Measurements from ENCODE around the gene CDKN2AIPNL. TPM values are rescaled to one million over a fixed set of nuclear protein-coding genes. Genes with fewer than 3 reads are reported as not detected.

The CDKN2AIPNL gene, protein sequence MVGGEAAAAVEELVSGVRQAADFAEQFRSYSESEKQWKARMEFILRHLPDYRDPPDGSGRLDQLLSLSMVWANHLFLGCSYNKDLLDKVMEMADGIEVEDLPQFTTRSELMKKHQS
- 10 to 100 TPM; 12.8 to 15.5 TPM for total RNA-seq
- polyA plus RNA-seq (2013, experiment 1 of 2), result 20.0 TPM
- 18.2 TPM for polyA plus RNA-seq (2013, experiment 2 of 2)
- 7.4 to 42.4 (median 12.5) reads per million in 172 experiments for total RNA-seq

DNA sequence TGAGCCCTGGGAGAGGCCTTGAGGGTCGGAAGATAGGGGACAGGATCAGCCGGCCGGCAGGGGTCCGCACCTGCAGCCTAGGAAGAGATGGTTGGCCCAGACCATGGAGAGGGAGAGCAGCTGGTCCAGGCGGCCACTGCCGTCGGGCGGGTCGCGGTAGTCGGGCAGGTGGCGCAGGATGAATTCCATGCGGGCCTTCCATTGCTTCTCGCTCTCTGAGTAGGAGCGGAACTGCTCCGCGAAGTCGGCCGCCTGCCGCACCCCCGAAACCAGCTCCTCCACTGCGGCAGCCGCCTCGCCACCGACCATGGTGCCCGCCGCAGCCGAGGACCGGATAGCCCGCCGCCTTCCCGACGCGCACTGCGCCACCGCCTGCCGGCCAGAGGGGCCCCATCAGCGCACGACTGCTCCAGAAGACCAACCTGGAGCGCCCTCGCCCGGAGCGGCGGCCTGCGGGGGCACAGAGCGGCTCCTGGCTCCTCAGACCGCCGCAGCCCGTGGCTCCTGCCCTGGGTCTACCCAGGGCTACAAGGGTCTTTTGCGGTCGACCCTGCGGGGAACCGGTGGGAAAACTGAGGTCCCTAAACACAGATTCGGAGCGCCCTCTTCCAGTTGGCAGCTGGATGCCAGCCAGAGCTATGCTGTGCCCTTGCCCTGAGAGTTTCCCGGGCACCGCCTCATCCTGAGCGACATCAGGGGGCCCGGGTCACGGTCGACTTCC lies at the start of gene CDKN2AIPNL:
Gene CDKN2AIPNL, minus strand, starts transcription at position 336 of the 721 bp plus-strand sequence. Its CDS starts 27 bp downstream, at position 309.
- Mint-ChIP-seq H3K4me1 (ENCODE audit: low read depth) (peaks cover 42% of the 10 kb centered on the region), H3K9me3 (no peaks in the 10 kb centered on the region), H3K36me3 (ENCODE audit: low read depth) (peaks cover 8% of the 10 kb centered on the region), H3K4me3 (peak within 1 kb of the TSS; percentile 87), H3K27me3 (no peaks in the 10 kb centered on the region), H3K27ac (peak within 1 kb of the TSS; percentile 81)
- ATAC-seq (ENCODE audit: poor library complexity) (peak; percentile 99), DNase-seq (peak; percentile 84 to 94 (median 90))
- Histone ChIP-seq H3K4me3 (ENCODE audit: low read length) (peak within 1 kb of the TSS; percentile 81), H3K27ac (ENCODE audit: low read depth in 1 of 2, low read length in 2 of 2) (peak within 1 kb of the TSS; percentile 53 to 64), H3K27me3 (ENCODE audit: control insufficient read depth in 1 of 2, insufficient read depth in 2 of 2, low read length in 2 of 2) (no peaks in the 10 kb centered on the region), H3K9me3 (ENCODE audit: control insufficient read depth in 1 of 2, insufficient read depth in 1 of 2, low read length in 2 of 2) (no peaks in the 10 kb centered on the region), H3K36me3 (ENCODE audit: insufficient read depth, low read length) (peaks cover 3% of the 10 kb centered on the region), H3K4me1 (ENCODE audit: insufficient read depth, low read length) (peaks cover 25% of the 10 kb centered on the region)
- POLR2A ChIA-PET, result interaction anchor here (0.6 to 9.5 kb wide), 22 partner anchors 10 to 408 kb away, joined by 3 to 164 read pairs (median 4); partner anchors contain the start of genes CDKL3, JADE2, PPP2CA and SKP1
- TF ChIP-seq CTCF (IDR thresholded peaks at IDR 0.05), result peak; percentile 79
- intact Hi-C loops (cut with DNase I, micrococcal nuclease), result loop anchor here (1.0 to 10.0 kb wide), 8 partner anchors 41 to 221 kb away; partner anchors contain the start of genes UBE2B (in 2 of the 2), PPP2CA (in 1 of the 2) and SAR1B (in 1 of the 2)
- CTCF ChIA-PET, result interaction anchor here (0.6 to 4.9 kb wide), 21 partner anchors 14 to 347 kb away, joined by 3 to 26 read pairs (median 5); partner anchors contain the start of genes DDX46 and UBE2B

DNA sequence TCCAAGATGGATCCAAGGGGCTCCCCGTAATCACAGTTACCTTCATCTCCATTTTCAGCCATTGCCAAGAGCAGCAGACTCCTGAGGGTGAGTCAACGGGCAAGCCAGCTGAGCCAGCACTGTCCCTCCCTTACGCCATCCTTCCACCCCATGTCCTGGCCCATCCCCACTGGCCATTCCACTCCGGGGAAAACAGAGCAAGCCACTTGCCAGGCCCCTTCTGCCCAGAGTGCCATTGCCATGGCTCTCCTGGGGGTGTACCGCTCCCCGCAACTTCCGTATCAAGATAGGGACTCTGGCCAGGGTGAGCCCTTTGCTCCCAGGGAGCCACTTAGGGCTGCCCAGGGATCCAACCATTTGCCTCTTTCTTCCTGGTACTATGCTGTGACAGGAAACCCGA lies 48.9 kb upstream of the CDKN2AIPNL start:
- no peak overlapping the region for H3K4me3 Mint-ChIP-seq
- Histone ChIP-seq H3K27me3 (ENCODE audit: control insufficient read depth in 1 of 2, insufficient read depth in 2 of 2, low read length in 2 of 2) (no peaks in the 10 kb centered on the region), H3K27ac (ENCODE audit: low read depth in 1 of 2, low read length in 2 of 2) (no peak overlapping the region), H3K36me3 (ENCODE audit: insufficient read depth, low read length) (no peaks in the 10 kb centered on the region), H3K9me3 (ENCODE audit: control insufficient read depth in 1 of 2, insufficient read depth in 1 of 2, low read length in 2 of 2) (no peaks in the 10 kb centered on the region), H3K4me3 (ENCODE audit: low read length) (no peak overlapping the region), H3K4me1 (ENCODE audit: insufficient read depth, low read length) (peaks cover 7% of the 10 kb centered on the region)
- H3K27ac Mint-ChIP-seq, result no peak overlapping the region
- intact Hi-C loops (cut with DNase I, micrococcal nuclease), result no loop called here
- H3K9me3 Mint-ChIP-seq, result no peaks in the 10 kb centered on the region
- H3K36me3 Mint-ChIP-seq (ENCODE audit: low read depth), result no peaks in the 10 kb centered on the region
- ATAC-seq (ENCODE audit: poor library complexity) (no peak), DNase-seq (no peak)
- H3K4me1 Mint-ChIP-seq (ENCODE audit: low read depth), result no peaks in the 10 kb centered on the region
- no peaks in the 10 kb centered on the region for H3K27me3 Mint-ChIP-seq
- CTCF ChIA-PET, result no interaction called here
- TF ChIP-seq CTCF (IDR thresholded peaks at IDR 0.05), result no peak
- POLR2A ChIA-PET, result no interaction called here

- intact Hi-C loops (cut with DNase I, micrococcal nuclease), result no loop called here
- H3K27me3 Mint-ChIP-seq, result no peaks in the 10 kb centered on the region
Measured at GRCh38 chr5:134459491-134459890, 47.8 kb upstream of the CDKN2AIPNL start.

More at GRCh38 chr5:134459491-134459890, 47.8 kb upstream of the CDKN2AIPNL start:
- Mint-ChIP-seq H3K9me3 (no peaks in the 10 kb centered on the region), H3K27ac (no peak overlapping the region), H3K36me3 (ENCODE audit: low read depth) (no peaks in the 10 kb centered on the region), H3K4me3 (no peak overlapping the region), H3K4me1 (ENCODE audit: low read depth) (no peaks in the 10 kb centered on the region)
- ATAC-seq (ENCODE audit: poor library complexity), result no peak
- CTCF ChIA-PET, result no interaction called here
- Histone ChIP-seq H3K9me3 (ENCODE audit: control insufficient read depth in 1 of 2, insufficient read depth in 1 of 2, low read length in 2 of 2) (no peaks in the 10 kb centered on the region), H3K36me3 (ENCODE audit: insufficient read depth, low read length) (no peaks in the 10 kb centered on the region), H3K27me3 (ENCODE audit: control insufficient read depth in 1 of 2, insufficient read depth in 2 of 2, low read length in 2 of 2) (no peaks in the 10 kb centered on the region), H3K27ac (ENCODE audit: low read depth in 1 of 2, low read length in 2 of 2) (no peak overlapping the region), H3K4me1 (ENCODE audit: insufficient read depth, low read length) (no peaks in the 10 kb centered on the region), H3K4me3 (ENCODE audit: low read length) (no peak overlapping the region)
- POLR2A ChIA-PET, result no interaction called here
- TF ChIP-seq CTCF (IDR thresholded peaks at IDR 0.05), result no peak
- no peak for DNase-seq
